ENCODE measurements around the gene CLEC4F. TPM values are rescaled to one million over a fixed set of nuclear protein-coding genes. Genes with fewer than 3 reads are reported as not detected.

CLEC4F gene
- total RNA-seq, 1 donor from 2014 or later: not detected

- no peaks in the 10 kb centered on the region for H3K9me3 Mint-ChIP-seq (ENCODE audit: low read depth)
- no peak for TF ChIP-seq CTCF (IDR thresholded peaks at IDR 0.05; ENCODE audit: unreplicated experiment)
- peaks cover 81% of the 10 kb centered on the region for H3K27me3 Mint-ChIP-seq
- DNase-seq (ENCODE audit: low spot score, unreplicated experiment): no peak
- no peaks in the 10 kb centered on the region for H3K4me1 Mint-ChIP-seq (ENCODE audit: low read depth)
- no peaks in the 10 kb centered on the region for H3K36me3 Mint-ChIP-seq (ENCODE audit: insufficient read depth)
- H3K27ac Mint-ChIP-seq: no peak overlapping the region
- H3K4me3 Mint-ChIP-seq (ENCODE audit: low read depth): no peak overlapping the region
Observed at GRCh38 chr2:70777450-70777849, 42.9 kb downstream of the CLEC4F start.

GRCh38 chr2:70776266-70776665 is 44.1 kb downstream of the CLEC4F start:
- Mint-ChIP-seq H3K9me3 (ENCODE audit: low read depth) (no peaks in the 10 kb centered on the region), H3K36me3 (ENCODE audit: insufficient read depth) (no peaks in the 10 kb centered on the region), H3K27ac (no peak overlapping the region), H3K4me1 (ENCODE audit: low read depth) (no peaks in the 10 kb centered on the region), H3K4me3 (ENCODE audit: low read depth) (no peak overlapping the region), H3K27me3 (peaks cover 84% of the 10 kb centered on the region)
- no peak for TF ChIP-seq CTCF (IDR thresholded peaks at IDR 0.05; ENCODE audit: unreplicated experiment)
- no peak for DNase-seq (ENCODE audit: low spot score, unreplicated experiment)

- H3K9me3 Mint-ChIP-seq (ENCODE audit: low read depth): no peaks in the 10 kb centered on the region
- no peak overlapping the region for H3K27ac Mint-ChIP-seq
- no peak for DNase-seq (ENCODE audit: low spot score, unreplicated experiment)
- no peak overlapping the region for H3K4me3 Mint-ChIP-seq (ENCODE audit: low read depth)
- peaks cover 81% of the 10 kb centered on the region for H3K27me3 Mint-ChIP-seq
- H3K36me3 Mint-ChIP-seq (ENCODE audit: insufficient read depth): no peaks in the 10 kb centered on the region
- TF ChIP-seq CTCF (IDR thresholded peaks at IDR 0.05; ENCODE audit: unreplicated experiment): no peak
- no peaks in the 10 kb centered on the region for H3K4me1 Mint-ChIP-seq (ENCODE audit: low read depth)
Observed at GRCh38 chr2:70775141-70775540, 45.3 kb downstream of the CLEC4F start.

- no peak for TF ChIP-seq CTCF (IDR thresholded peaks at IDR 0.05; ENCODE audit: unreplicated experiment)
- no peak for DNase-seq (ENCODE audit: low spot score, unreplicated experiment)
- Mint-ChIP-seq H3K4me3 (ENCODE audit: low read depth) (no peak overlapping the region), H3K27ac (no peak overlapping the region), H3K4me1 (ENCODE audit: low read depth) (no peaks in the 10 kb centered on the region), H3K9me3 (ENCODE audit: low read depth) (no peaks in the 10 kb centered on the region), H3K36me3 (ENCODE audit: insufficient read depth) (no peaks in the 10 kb centered on the region), H3K27me3 (peaks cover 82% of the 10 kb centered on the region)
Observed at GRCh38 chr2:70772486-70773155, 47.8 kb downstream of the CLEC4F start.

- Mint-ChIP-seq H3K4me1 (ENCODE audit: low read depth) (peaks cover 2% of the 10 kb centered on the region), H3K27ac (no peak overlapping the region), H3K27me3 (peaks cover 83% of the 10 kb centered on the region), H3K4me3 (ENCODE audit: low read depth) (no peak overlapping the region), H3K36me3 (ENCODE audit: insufficient read depth) (no peaks in the 10 kb centered on the region), H3K9me3 (ENCODE audit: low read depth) (no peaks in the 10 kb centered on the region)
- no peak for DNase-seq (ENCODE audit: low spot score, unreplicated experiment)
- TF ChIP-seq CTCF (IDR thresholded peaks at IDR 0.05; ENCODE audit: unreplicated experiment): no peak
Observed at GRCh38 chr2:70771446-70771845, 49.0 kb downstream of the CLEC4F start.
